ENCODE results near the gene OVOL1.

Gene OVOL1

GRCh38 chr11:65801153-65801987 is 14.5 kb downstream of the OVOL1 start:
- H3K27ac ChIP-seq = no peak overlapping the region
- ChIA-PET CTCF (no interaction called here), POLR2A (ENCODE audit: low non-redundant PET) (interaction anchor here (0.6 kb wide), 1 partner anchor 9 kb away, joined by 3 read pairs; no protein-coding TSS in a partner anchor)
- DNase-seq (ENCODE audit: low spot score) = no peak
- TF ChIP-seq CTCF (conservative IDR thresholded peaks at IDR 0.05; ENCODE audit: low read depth) = no peak

DNA sequence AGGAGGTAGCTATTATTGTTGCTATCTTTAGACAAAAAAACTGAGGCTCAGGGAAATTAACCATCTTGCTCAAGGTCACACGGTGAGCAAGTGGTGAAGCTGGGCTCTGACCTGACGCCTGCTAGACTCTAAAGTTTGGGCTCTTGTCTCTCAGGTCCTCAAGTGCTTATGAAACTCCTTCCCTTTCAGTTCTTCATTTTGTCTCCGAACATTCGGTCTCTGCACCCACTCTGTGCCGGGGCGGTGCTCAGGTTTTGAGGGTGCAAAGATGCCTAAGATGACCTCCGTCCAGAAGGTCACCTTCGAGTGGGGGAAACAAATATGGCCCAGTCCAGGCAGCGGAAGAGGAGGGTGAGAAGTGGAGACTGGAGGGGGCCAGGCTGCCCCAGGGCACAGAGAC is 16.0 kb downstream of the OVOL1 start:
- POLR2A ChIA-PET (ENCODE audit: low non-redundant PET) = no interaction called here
- CTCF ChIA-PET = interaction anchor here (0.6 to 1.9 kb wide), 2 partner anchors 23 to 251 kb away, joined by 3 to 13 read pairs; no protein-coding TSS in a partner anchor
- DNase-seq (ENCODE audit: low spot score) = no peak
- TF ChIP-seq CTCF (conservative IDR thresholded peaks at IDR 0.05; ENCODE audit: low read depth) = no peak
- H3K27ac ChIP-seq = no peak overlapping the region

DNA sequence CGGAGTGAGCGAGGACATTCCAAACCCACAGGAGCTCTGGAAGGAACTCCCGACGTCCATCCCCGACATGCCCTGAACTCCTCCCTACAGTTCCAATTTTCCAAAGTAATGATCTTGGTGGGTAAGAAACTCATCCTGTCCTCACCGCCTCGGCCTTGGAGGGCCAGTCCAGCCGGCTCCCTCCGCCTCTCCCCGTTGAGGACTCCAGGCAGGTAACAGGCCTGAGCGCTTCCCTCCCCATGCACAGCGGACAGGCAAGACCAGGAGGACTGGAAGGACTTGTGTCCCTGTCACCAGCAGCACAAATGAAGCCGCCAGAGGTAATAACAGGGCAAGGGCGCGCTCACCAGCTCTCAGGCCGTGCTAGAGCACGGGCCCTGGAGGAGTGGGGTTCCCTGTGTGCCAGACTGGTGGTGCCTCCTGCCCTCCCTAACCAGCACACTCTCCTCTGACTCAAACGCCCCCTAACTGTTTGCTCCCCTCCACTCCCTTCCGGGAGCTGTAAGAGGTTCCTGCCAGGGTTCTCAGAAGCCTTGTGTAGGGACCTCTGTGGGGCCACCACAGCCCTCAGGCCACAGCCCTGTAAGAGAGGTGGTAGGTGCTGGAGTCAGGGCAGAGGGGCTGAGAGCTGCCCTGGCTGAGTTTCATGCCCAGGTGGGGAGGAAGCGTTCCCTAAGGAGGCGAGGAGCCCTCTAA is 17.1 kb downstream of the OVOL1 start:
- ChIA-PET POLR2A (ENCODE audit: low non-redundant PET) (no interaction called here), CTCF (interaction anchor here (0.6 to 1.9 kb wide), 2 partner anchors 20 to 24 kb away, joined by 3 to 13 read pairs; no protein-coding TSS in a partner anchor)
- no peak for TF ChIP-seq CTCF (conservative IDR thresholded peaks at IDR 0.05; ENCODE audit: low read depth)
- DNase-seq (ENCODE audit: low spot score) = no peak
- no peak overlapping the region for H3K27ac ChIP-seq

DNA sequence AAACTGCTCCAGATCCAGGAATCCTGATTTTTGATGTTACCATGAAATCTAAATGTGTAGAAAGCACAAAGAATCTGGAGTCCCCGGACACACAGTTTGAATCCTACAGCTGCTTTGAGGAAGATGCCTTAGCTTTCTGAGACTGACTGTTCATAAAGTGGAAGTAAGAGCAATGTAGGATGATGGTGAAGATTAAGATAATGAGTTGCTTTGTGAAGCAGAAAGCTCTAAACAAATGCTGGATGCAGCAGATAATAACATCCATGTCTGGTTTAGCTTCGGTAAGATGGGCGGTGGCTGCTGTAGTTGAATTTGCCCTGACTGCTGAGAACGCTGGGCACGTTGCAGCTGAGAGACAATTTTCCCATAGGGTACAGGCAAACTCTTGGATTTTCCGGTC is 20.1 kb downstream of the OVOL1 start:
- no peak for TF ChIP-seq CTCF (conservative IDR thresholded peaks at IDR 0.05; ENCODE audit: low read depth)
- no peak for DNase-seq (ENCODE audit: low spot score)
- POLR2A ChIA-PET (ENCODE audit: low non-redundant PET) = no interaction called here
- CTCF ChIA-PET = interaction anchor here (0.6 to 1.2 kb wide), 3 partner anchors 10 to 95 kb away, joined by 3 to 13 read pairs (median 4); partner anchors contain the start of gene KAT5
- H3K27ac ChIP-seq = no peak overlapping the region

GRCh38 chr11:65808744-65809341 is 22.0 kb downstream of the OVOL1 start:
- H3K27ac ChIP-seq = no peak overlapping the region
- no peak for DNase-seq (ENCODE audit: low spot score)
- ChIA-PET CTCF (interaction anchor here (0.5 to 0.7 kb wide), 2 partner anchors 39 to 97 kb away, joined by 3 to 5 read pairs; partner anchors contain the start of gene KAT5), POLR2A (ENCODE audit: low non-redundant PET) (interaction anchor here (0.6 kb wide), 1 partner anchor 113 kb away, joined by 4 read pairs; no protein-coding TSS in a partner anchor)
- no peak for TF ChIP-seq CTCF (conservative IDR thresholded peaks at IDR 0.05; ENCODE audit: low read depth)

DNA sequence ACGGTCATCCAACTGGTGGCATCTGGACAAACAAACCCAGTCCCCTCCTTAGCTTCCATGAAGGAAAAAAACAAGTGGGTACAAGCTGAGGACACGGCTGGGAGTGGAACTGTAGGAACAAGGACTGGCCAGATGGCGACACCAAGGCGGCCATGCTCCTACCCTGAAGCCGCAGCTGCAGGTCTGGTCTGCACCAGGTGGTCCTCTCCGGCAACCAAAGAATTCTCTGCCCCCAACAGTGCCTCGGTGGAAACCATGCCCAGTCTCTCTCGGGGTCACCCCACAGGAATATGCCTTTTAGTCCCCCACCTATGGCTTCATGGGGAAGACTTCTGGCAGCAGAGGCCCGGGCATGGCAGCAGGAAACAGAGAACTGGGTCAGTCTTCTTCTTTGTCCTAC is 22.6 kb downstream of the OVOL1 start:
- TF ChIP-seq CTCF (conservative IDR thresholded peaks at IDR 0.05; ENCODE audit: low read depth) = no peak
- no peak for DNase-seq (ENCODE audit: low spot score)
- ChIA-PET CTCF (no interaction called here), POLR2A (ENCODE audit: low non-redundant PET) (no interaction called here)
- H3K27ac ChIP-seq = no peak overlapping the region
